Esophagus squamous epithelium (tissue), 5 donors: ENCODE measurements around the gene ADARB2. TPM values are rescaled to one million over a fixed set of nuclear protein-coding genes. Genes with fewer than 3 reads are reported as not detected.

Source experiments
- DNase-seq: peaks from one replicate; lab custom pipeline; 2025; lab: John Stamatoyannopoulos, UW
- H3K27ac ChIP-seq, 4 donors: fragments of 200-600 bp; sonication (generic); one replicate each; pipeline ENCODE4 v1.5.1; 2016 to 2019; ENCODE audit warnings: mild to moderate bottlenecking in 1 of 4
- H3K27me3 ChIP-seq, 4 donors: fragments of 200-600 bp; sonication (generic); 1 replicate in 3 of 4; 2 replicates in 1 of 4; pipeline versions ENCODE4 v1.5.1 to v1.6.0; 2017 to 2021; ENCODE audit warnings: antibody characterized with exemption in 1 of 4
- H3K36me3 ChIP-seq, 3 donors: fragments of 200-600 bp; sonication (generic); one replicate each; pipeline ENCODE4 v1.5.1; 2016 to 2019
- H3K4me1 ChIP-seq, 3 donors: fragments of 200-600 bp; sonication (generic); one replicate each; pipeline ENCODE4 v1.5.1; 2017 to 2019
- H3K4me3 ChIP-seq, 4 donors: fragments of 200-600 bp; sonication (generic); 1 replicate in 3 of 4; 2 replicates in 1 of 4; pipeline ENCODE4 v1.5.1; 2016 to 2019; ENCODE audit warnings: mild to moderate bottlenecking in 2 of 4, moderate library complexity in 1 of 4
- H3K9me3 ChIP-seq, 3 donors: fragments of 200-600 bp; sonication (generic); one replicate each; pipeline ENCODE4 v1.5.1; 2016 to 2019
- CTCF ChIP-seq, 6 experiments: fragments of 450-650 bp in 4 of 6; fragments of 200-600 bp in 2 of 6; sonication (generic) in 2 of 6; IDR thresholded peaks; one replicate each; pipeline ENCODE4 v1.5.1; 2016 to 2019; ENCODE audit warnings: antibody characterized with exemption in 6 of 6, mild to moderate bottlenecking in 4 of 6, moderate library complexity in 4 of 6
- POLR2A ChIP-seq, 4 donors: fragments of 450-650 bp; IDR thresholded peaks; one replicate each; pipeline ENCODE4 v1.6.1; 2017; ENCODE audit warnings: antibody characterized with exemption in 4 of 4, mild to moderate bottlenecking in 4 of 4, moderate library complexity in 3 of 4
- WGBS, 2 donors: methylation state at CpG; one replicate each; pipeline ENCODE4 v1.1.5; 2018; 5-methylcytosine and 5-hydroxymethylcytosine counted together
- intact Hi-C: fragments of 100-400 bp; cut with DNase I; formaldehyde crosslinking; loops from one replicate; pipeline ENCODE4 v1.15.0; 2022
- total RNA-seq, 4 donors: library from RNA; depleted of rRNA; stranded (reverse); fragments of >200 nt; gene quantifications; one replicate each; pipeline ENCODE4 v1.1.0, GENCODE V29; 2016
- donor health status: DM: yes; HTN: yes; CAD: no.

Gene ADARB2
- total RNA-seq, 4 donors from 2014 or later, result 0.21 to 3.5 (median 1.5) TPM

DNA sequence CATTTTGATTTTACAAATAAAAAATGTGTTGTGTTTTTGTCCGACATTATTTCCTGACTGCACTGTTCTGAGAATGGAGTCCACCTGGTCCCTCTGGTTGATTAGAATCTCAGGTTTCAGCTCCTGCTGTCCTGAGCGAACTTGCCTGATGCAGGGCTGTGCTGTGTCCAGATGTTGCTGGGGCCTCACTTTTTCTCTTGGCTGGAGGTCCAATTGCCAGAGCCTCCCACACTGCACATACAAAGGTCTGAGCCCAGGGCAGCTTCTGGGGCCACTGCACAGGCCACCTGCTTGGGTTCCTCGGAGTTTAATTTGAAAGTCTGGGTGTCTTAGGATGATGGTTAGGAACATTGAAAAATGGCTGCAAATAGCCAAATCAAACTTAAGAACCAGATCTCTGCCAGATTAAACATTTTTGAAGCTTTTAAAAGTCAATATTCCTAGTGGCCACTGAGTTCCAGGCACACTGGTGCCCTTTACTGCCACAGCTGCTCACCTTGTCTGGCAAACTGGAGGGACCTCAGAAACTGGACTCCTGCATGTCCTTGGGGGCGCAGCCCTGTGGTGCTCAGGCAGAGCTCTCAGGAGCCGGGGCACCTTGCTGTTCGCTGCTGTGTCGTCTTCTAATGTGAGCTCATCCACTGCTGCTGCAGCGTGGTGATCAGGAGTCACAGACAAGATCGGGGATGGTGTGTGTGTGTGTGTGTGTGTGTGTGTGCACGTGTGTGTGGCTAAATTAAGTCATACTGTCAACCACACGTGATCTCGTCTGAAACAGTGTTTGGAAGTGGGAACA, 606.1 kb downstream of the ADARB2 start:
- Histone ChIP-seq H3K9me3 (no peaks in the 10 kb centered on the region), H3K36me3 (peaks cover 27 to 66% (median 30%) of the 10 kb centered on the region in 3 donors), H3K4me1 (no peaks in the 10 kb centered on the region), H3K4me3 (no peak overlapping the region), H3K27me3 (no peaks in the 10 kb centered on the region), H3K27ac (no peak overlapping the region)
- intact Hi-C loops, result no loop called here
- no peak for DNase-seq
- TF ChIP-seq POLR2A (IDR thresholded peaks at IDR 0.05), result no peak
- no peak for TF ChIP-seq CTCF (IDR thresholded peaks at IDR 0.05)
- 92% methylated on average over 7 to 8 of the region's 12 CpGs for WGBS, 2 donors

- H3K36me3 ChIP-seq, result peaks cover 27 to 75% (median 38%) of the 10 kb centered on the region in 3 donors
- no peaks in the 10 kb centered on the region for H3K4me1 ChIP-seq
- DNase-seq, result no peak
- H3K4me3 ChIP-seq, result no peak overlapping the region
- no peak overlapping the region for H3K27ac ChIP-seq
- H3K9me3 ChIP-seq, result no peaks in the 10 kb centered on the region
- H3K27me3 ChIP-seq, result no peaks in the 10 kb centered on the region
- intact Hi-C loops, result no loop called here
- 92 to 100% methylated on average over 1 to 10 of the region's 10 CpGs for WGBS, 2 donors
- TF ChIP-seq CTCF (IDR thresholded peaks at IDR 0.05), result no peak
- no peak for TF ChIP-seq POLR2A (IDR thresholded peaks at IDR 0.05)
These were observed 607.1 kb downstream of the ADARB2 start for GRCh38 chr10:1130226-1130625.

DNA sequence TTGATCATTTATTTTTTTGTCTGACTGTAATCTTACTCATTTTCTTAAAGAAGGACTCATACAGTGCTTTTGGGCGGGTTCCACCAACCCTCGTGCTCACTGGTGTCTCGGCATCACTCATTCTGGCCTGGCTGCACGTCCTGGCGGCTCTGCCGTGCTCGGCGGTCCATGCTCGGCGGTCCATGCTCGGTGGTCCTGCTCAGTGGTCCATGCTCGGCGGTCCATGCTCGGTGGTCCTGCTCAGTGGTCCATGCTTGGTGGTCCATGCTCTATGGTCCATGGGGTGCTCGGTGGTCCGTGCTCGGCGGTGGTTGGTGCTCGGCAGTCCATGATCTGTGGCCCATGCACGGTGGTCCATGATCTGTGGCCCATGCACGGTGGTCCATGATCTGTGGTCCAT, 608.7 kb downstream of the ADARB2 start:
- WGBS, 2 donors, result 94 to 98% methylated on average over 13 of the region's 21 CpGs
- TF ChIP-seq CTCF (IDR thresholded peaks at IDR 0.05) (no peak), POLR2A (IDR thresholded peaks at IDR 0.05) (no peak)
- DNase-seq, result no peak
- H3K9me3 ChIP-seq, result no peaks in the 10 kb centered on the region
- H3K4me3 ChIP-seq, result no peak overlapping the region
- H3K4me1 ChIP-seq, result no peaks in the 10 kb centered on the region
- H3K27me3 ChIP-seq, result no peaks in the 10 kb centered on the region
- no peak overlapping the region for H3K27ac ChIP-seq
- H3K36me3 ChIP-seq, result peaks cover 31 to 91% (median 45%) of the 10 kb centered on the region in 3 donors
- intact Hi-C loops, result no loop called here

- H3K4me1 ChIP-seq, result no peaks in the 10 kb centered on the region
- no peak overlapping the region for H3K27ac ChIP-seq
- peaks cover 31 to 96% (median 45%) of the 10 kb centered on the region in 3 donors for H3K36me3 ChIP-seq
- WGBS, 2 donors, result 68 to 73% methylated on average over 2 of the region's 2 CpGs
- intact Hi-C loops, result no loop called here
- H3K9me3 ChIP-seq, result no peaks in the 10 kb centered on the region
- no peak for TF ChIP-seq POLR2A (IDR thresholded peaks at IDR 0.05)
- no peak for TF ChIP-seq CTCF (IDR thresholded peaks at IDR 0.05)
- DNase-seq, result no peak
- no peaks in the 10 kb centered on the region for H3K27me3 ChIP-seq
- H3K4me3 ChIP-seq, result no peak overlapping the region
These were observed 609.2 kb downstream of the ADARB2 start for GRCh38 chr10:1128115-1128514.

GRCh38 chr10:1127629-1128028, 609.7 kb downstream of the ADARB2 start:
- Histone ChIP-seq H3K27me3 (no peaks in the 10 kb centered on the region), H3K27ac (no peak overlapping the region), H3K9me3 (no peaks in the 10 kb centered on the region), H3K4me1 (no peaks in the 10 kb centered on the region), H3K36me3 (peaks cover 31 to 98% (median 45%) of the 10 kb centered on the region in 3 donors), H3K4me3 (no peak overlapping the region)
- DNase-seq, result no peak
- intact Hi-C loops, result no loop called here
- 84 to 91% methylated on average over 13 to 15 of the region's 15 CpGs for WGBS, 2 donors
- TF ChIP-seq CTCF (IDR thresholded peaks at IDR 0.05) (no peak), POLR2A (IDR thresholded peaks at IDR 0.05) (no peak)
